Loucy (cell line): Measurements from ENCODE around the gene SMC3.

Experiments
- CTCF ChIP-seq: fragments of 200-600 bp; sonication (generic); conservative IDR thresholded peaks from 2 replicates; pipeline ENCODE4 v1.5.1; 2014; ENCODE audit warnings: mild to moderate bottlenecking, antibody characterized with exemption, low read length
- EZH2phosphoT487 ChIP-seq: fragments of 200-600 bp; IDR thresholded peaks from 2 replicates; pipeline ENCODE4 v1.6.1; 2018; ENCODE audit warnings: antibody characterized with exemption, mild to moderate bottlenecking, moderate library complexity, borderline replicate concordance

GRCh38 chr10:110546077-110546476 lies 21.4 kb upstream of the SMC3 start:
- no peak for TF ChIP-seq CTCF
- no peak for TF ChIP-seq EZH2phosphoT487
